Non-pigmented ciliary epithelial cell (primary cell): ENCODE measurements around the gene TLX1.
A peak's percentile ranks its signal among the peaks of the same experiment; 100 is the strongest.

Experiments
- DNase-seq: peaks from one replicate; pipeline ENCODE4 v3.0.0-alpha.2; 2010; ENCODE audit warnings: low read depth

The TLX1 gene

DNA sequence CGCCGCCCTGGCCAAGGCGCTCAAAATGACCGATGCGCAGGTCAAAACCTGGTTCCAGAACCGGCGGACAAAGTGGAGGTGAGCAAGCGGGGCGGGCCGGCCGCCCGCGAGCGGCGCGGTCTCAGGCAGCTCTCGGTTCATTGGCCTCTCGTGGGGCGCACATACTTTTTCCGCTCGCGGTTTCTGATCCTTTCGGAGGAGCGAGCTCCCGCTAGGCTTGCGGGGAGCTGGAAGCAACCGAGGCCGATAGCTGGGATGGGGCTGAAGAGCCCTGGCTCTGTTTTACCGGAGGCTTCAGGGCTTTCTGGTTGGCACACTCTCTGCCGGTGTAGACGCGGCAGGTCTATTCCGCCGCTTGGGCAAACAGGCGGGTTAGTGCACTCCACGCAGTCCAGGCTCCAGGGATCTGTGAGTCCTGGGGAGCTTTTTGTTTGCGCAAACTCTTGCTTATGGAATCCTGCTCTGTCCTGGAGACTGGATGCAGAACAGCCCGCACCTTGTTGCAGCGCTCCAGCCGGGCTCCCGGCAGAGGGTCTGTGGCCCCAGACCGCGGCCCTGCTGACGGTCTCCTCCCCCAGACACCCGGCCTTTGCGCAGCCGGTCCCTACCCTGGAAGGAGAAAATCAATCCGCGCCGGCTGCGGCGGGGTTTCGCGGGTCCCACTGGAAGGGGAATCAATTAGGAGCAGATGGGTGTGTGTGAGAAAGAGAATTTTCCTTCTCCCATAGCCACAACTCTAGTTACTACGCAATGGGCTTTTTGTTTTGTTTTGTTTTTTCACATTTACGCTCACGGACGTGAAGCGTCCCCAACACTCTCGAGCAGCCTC lies 3.4 kb downstream of the TLX1 start:
- no peak for DNase-seq

DNA sequence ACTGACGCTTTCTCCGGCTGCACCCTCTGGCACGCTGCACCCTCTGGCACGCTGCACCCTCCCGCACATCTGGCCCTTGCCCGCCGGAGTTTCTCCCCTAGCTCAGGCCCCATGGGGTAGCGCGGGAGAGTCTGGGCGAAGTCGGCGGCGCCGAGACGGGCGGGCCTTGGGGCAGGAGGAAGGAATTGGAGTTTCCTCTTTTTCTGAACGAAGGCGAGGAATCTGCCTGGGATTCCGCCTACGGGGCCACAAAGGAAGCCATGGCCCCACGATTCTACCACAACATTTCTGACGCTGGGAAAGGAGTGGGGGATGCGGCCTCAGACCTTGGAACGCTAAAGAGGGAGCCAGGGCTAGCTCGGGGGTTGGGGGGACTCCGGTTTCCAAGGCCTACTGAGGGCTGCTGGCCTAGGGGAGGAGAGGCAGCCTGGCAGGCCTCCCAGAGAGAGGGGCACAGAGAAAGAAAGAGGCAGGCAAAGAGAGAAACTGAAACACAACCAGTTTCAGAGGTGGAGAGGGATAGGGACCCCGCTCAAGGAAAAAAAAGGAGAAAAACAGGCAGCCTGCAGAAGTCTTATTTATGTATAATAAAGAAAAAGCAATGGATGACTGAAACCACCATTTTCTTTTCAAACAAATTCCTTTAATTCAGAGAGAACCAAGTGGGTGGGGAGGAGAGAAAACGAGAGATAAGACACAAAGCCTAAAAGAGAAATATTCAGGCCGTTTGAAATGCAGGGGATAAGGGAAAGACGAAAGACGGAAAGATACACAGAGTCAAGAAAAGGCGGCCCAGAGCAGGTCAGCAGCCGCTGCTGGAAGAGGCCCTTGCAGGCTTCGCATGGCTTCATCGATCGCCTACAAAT lies 4.3 kb downstream of the TLX1 start:
- no peak for DNase-seq

DNA sequence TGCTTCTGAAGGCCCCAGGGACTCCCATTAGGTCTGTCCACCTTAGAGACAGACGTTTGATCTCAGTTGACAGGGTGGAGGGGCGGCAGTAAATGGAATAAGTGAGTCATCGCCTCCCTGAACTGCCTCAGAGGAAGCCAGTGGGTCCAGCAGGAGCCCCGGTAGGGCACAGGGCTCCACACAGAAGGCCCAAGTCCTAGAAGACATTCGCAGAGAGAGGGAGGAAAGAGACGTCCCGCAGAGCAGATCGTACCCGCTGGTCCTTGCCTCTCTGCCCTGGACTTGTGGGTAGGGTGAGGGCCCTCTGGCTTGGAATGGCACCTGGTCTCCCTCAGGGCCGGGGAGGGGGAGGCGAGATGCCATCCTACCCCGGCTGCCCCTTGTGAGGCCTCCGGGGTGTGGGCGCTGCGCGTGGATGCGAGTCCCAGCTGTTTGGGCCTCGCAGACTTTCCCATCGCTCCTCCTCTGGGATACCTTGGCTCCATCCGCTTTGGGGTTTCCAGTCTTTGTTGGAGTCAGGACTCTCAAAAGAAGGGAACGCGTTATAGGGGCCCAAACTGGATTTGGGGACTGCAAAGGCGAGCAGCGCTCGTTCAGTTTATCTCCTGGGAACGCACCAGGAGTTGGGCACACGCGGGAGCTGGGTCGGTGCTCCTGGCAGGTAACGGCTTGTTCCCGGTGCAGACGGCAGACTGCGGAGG lies 5.1 kb downstream of the TLX1 start:
- no peak for DNase-seq

DNA sequence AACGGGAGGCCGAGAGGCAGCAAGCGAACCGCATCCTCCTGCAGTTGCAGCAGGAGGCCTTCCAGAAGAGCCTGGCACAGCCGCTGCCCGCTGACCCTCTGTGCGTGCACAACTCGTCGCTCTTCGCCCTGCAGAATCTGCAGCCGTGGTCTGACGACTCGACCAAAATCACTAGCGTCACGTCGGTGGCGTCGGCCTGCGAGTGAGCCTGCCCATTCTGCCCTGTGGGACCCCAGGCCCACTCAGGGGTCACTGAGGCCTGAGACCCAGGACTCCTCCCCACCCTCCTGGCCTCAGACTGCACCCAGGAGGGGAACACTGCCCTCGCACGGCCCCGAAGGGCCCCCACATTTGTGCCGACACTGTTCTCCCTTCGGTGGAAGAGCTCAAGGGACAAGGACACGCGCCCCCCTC lies 5.6 kb downstream of the TLX1 start:
- no peak for DNase-seq

DNA sequence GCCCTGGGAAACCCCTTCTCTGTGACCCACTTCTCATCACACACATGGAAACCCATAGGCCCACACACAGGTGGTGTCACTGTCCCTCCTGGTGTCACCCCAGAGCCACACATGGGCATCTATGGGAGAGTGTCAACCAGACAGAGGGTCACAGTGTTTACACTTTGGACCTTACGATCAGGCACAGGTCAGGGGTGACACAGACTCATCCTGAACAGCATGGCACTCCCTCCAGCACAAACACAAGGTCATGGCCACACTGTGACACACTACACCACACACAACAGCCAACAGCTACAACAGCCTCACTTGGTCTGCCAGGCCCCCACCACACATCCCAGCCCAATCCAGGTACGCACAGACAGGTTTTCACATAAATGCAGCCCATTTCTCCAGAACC lies 6.2 kb downstream of the TLX1 start:
- DNase-seq: no peak

DNA sequence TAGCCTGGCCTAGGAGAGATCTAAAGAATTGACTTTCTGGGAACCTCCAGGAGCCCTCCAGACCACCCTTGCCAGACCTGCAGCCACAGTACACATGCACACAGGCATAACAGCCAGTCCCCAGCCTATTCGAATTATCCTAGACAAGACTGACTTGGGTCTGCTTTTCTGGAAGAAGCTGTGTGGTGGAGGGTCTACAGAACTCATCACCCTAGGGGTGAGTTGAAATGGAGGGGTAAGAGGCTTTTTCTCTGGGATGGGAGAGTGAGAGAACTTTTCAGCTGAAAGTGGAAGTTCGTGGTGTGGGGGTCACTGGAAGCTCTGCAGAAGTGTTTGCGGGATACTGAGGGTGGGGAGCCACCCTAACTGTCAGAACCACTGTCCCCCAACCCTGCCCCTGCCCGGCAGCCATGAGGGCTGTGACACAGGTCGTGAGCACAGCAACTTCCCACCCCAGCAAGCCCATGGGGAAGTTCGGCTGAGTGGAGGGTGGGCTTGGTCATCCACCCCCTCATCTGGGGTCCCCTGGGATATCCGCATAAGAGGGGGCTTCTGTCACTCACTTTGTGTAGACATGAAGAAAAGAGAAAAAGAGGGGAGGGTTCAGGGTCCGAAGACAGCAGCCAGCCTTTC lies 7.8 kb downstream of the TLX1 start:
- no peak for DNase-seq

DNA sequence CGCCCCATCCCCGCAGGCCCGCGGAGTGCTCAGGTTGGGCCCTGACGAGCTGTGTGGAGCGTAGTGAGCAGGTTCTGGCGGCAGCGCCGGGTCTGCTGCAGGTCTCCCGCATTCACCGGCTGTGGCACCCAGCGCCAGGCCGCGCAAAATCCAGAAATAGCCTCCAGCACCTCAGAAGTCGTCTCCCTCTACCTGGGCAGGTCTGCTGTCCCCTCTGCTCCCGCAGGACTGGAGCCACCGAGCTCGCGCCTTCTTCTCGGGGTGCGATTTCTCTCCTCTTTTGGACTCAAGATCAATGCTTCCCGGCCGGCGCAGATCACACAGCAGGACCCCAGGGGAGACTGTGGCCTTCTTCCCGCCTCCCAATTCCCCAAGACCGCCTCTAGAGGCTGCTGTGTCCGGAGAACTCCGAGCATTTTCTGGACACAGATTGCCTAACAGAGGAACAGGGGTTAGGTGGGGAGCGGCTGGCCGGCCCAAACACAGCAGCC lies 8.4 kb downstream of the TLX1 start:
- no peak for DNase-seq

DNA sequence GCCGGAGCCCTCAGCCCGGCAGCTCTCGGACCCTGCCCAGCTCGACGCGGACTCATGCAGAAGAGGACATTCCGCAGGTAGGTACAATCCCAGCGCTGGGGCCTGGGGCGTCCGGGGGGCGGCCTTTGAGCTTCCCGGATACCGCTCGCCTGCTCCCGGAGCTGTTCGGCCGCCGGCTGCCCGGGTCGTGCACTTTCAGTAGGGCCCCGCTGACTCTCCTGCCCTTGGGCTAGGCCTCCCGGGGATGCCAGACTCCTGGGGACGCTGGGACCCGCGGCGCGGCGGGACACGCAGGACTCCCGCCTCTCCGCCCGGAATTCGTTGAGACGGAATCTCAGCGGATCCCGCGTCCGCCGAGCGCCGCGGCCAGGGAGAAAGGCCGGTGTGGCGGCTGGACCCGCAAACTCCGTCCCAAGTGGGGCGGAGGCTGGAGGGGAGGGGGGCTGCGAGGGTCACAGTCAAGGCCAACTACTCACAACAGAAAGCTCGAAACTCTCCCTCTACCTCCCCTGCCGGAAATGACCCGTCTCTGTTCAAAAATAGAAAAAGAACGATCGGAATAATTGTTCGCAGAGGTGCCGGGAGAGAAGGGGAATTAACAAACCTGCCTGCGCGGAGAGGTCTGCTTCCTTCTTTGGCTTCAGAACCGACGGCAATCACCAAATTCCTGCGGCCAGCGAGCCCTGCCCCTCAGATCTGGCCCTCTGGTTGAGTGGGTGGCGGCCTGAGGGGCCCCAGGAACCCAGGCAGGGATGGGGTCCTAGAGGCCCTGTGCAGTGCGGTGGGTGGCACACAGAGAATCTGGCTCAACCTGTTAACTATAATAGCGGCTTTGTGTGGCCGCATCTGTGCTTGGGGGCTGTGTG lies 9.2 kb downstream of the TLX1 start:
- no peak for DNase-seq

DNA sequence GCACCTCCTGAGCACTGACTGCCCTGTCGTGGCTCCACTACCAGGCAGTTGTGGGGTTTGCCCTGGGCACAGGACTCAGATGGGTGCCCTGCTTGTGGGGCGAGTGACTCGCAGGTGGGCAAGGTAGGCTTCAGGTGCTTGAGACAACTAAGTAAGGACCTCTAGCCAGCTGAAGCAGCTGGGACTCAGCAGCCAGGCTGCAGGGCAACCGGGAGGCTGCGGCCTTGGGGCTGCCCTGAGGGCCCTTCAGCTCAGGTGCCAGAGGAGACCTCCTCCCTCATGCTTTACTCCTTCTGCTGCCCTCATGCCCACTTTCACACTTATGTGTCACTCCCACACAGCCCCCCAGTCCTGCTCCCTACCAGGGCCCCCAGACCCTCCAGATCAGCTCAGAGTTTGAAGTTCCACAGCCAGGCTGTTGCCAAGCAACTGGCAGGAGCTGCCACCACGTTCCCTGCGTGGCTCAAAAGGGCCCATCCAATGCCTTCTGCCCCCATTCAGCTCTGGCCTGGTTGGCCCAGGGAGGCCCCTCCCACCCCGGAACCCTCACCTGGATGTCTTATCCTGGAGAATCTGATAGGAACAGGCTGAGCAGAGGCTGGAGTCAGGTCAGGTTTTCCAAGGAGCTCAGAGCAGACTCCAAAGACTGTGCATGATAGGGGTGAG lies 10.0 kb downstream of the TLX1 start:
- DNase-seq: no peak

DNA sequence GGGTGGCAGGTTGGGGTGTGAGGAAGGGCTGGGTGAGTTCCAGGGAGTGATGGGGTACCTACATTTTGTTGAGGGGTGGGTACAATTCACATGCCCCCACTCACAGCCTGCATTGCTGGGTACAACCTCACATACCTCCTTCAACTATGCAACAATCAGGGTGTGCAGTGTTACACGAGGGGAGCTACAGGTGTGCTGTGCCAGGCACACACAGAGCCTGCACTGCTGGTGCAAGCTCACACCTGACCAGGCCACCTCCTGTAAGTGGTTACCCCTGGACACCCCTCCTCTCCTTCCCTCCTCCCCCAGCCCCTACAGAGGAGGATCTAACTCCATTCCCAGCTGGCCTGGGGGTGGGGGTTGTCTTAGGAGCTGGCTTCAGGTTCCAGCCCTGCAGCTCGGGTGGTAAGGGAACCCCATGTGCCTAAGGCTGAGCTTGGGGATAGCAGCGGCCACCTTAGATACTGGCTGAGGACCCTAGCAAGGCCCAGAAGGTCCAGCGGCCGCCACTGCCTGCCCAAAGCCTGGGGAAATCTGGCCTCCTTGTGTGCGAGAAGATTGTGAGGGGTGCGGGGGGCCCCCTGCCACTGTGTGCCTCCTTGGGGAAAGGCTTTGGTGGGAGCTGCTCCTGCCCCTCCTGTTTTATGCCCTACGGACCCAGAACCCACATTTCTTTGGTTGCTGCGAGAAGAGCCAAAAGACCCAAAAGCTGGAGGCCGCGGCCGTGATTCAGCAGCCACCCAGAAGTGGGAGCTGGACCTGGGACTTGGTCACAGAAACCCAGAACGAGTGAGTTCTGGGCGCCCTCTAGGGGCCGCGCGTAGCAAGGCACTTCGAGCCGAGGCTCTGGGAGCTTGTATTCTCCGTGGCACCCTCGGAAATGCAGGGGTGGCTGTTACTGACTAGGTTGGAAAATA lies 10.8 kb downstream of the TLX1 start:
- DNase-seq: peak; percentile 36

DNA sequence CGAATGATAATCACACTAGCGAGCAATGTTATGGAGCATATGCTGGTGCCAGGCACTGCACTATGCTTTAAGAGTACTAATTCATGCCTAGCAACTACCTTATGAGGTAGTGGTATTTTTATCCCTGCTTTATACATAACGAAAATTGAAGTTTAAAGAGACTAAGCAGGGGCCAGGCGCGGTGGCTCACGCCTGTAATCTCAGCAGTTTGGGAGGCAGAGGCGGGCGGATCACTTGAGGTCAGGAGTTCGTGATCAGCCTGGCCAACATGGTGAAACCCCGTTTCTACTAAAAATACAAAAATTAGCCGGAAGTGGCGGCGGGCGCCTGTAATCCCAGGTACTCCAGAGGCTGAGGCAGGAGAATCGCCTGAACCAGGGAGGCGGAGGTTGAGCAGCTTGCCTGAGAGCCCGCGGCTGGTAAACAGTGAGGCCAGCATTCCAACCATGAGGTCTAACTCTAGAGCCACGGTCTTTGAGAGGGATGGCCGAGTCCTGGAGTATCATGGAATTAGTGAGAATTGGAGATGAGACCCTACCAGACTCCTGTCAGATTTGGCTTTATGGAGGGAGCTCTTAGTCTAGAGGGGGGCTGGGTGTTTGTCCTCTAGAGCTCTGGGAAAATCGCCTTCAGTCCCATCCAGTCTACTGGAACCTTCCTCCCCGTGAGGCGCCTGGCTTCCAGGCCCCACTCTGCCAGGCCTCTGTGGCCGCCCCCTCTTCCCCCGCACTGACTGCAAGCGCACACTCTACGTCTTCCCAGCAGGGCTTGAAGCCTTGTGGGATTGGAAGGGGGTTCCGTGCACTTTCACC lies 11.6 kb downstream of the TLX1 start:
- no peak for DNase-seq

DNA sequence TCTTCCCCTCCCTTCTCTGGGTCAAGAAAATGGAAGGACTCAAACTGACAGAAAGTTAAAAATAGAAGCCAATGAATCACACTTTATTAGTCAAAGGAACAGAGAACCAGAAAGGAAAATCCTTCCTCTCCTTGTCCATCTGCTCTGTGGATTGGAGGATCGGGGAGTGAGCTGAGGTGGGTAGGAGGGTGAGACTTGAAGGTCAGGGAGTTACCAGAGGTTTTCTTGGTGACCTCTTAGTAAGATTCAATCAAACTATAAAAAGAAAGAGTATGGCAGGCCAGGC lies 12.2 kb downstream of the TLX1 start:
- DNase-seq: no peak

DNA sequence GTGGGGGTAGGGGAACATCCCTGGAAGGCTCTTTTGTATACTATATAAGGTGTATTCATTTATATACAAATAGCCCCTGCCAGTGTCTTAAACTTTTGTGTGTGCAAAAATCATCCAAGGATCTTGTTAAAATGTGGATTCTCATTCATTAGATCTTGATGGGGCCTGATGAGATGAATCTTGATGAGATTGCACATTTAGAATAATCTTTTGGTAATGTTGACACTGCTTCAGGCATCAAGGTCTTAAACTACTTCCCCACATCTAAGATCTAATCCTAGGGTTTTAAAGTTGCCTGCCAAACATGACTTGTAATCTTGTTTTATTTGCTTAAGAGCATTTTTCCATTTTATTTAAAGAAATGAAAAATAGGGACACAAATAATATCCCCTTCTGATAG lies 13.0 kb downstream of the TLX1 start:
- no peak for DNase-seq

DNA sequence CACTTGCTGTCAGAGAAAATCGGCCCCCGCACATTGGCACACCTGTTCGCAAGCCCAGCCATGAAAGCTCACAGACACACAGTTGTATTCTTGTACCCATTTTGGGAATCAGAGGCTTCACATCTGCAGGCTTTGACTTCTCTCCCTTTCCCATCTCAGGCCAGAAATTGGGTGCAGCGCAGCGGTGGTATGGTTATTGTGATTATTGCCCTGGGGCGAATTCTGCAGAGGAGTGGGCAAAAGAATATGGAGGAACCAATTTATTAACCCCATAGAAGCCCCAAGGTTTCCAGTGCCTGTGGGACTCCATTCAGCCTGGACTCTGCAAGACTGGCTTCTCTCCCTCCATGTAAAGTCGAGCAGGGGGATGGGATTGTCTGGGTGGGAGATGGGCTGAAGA lies 14.0 kb downstream of the TLX1 start:
- no peak for DNase-seq

DNA sequence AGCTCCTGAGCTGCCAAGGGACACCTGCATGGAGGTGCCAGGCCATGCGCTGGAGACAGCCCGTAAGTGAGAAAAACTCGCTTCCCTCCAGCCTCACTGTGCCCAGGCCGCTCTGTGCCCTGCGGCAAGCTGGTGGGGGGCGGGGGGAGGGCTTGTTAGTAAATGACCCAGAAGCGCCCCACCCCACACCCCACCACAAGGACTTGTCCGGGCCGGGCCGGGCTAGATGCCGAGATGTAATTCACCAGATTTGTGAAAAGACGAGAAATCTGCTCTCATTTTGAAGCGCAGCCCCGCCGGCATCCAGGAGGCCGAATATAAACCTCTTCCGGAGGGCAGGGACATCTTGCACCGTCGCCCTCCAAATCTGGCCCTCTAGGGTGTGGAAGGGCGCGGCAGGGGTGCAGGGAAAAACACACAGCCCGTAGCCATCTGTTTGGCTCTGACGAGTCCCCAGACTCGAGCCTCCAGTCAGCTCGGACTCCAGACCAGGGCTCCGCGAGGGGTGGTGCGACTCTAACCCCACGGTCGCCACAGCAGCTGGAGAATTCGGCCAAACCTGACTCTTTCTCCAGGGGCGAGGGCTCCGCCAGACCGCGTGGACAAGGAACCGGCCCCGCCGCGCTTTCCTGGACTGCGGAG lies 14.8 kb downstream of the TLX1 start:
- DNase-seq: no peak

DNA sequence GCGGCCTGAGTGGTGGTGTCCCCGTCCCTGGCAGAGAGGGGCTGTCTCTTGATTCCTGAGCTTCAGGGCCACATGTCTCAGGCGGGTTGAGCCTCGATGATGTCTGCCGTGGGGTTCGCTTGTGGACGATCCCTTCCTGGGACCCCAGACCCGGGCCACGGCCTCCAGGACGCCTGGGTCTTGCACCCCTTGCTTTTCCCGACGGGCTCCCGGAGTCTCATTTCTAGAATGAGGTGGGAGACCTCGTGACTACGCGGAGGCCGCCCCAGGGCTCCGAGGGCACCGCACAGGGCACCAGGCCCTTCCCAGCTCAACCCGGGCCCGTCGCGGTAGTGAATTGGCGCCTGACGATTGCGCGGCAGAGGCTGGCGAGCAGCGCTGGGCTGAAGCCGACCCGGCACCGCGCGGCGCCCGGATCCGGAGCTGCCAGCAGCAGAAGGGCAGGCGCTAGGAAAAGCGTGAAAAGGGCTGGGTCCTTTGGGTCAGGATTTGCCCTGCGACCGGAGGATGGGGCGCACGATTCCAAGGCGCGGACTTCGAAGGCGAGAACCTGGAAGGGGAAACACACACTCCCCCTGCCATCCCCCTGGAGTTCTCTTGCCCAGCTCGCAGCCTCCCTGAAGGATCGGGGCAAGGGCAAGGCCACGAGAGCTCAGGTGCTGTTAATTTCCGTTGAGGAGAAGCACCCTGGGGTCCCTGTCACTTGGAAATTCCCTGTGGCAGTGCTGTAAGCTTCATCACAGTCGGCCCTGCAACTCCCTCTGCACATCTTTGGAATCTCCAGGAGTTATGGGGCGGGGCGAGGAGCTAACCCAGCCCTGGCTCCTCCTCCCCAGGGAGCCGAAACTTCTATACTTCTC lies 15.5 kb downstream of the TLX1 start:
- DNase-seq: no peak

DNA sequence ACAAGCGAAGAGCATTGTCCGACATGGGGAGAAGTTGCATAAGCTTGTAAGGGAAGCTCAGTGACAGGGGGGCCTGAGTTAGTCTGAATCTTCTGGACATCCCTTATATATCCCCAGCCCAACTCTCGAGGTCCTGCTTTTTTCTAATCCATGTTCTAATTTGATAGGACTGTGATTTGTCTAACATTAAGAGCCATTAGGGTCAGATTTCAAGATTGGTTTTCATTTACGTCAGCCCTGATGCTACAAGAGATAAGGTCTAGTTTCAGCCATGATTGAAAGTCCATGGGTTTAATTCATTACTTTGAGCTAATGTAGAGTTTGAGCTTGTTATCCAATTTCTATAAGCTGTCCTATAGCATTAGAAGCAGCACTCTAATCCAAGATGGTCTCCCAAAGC lies 20.3 kb downstream of the TLX1 start:
- no peak for DNase-seq
